H9 (cell line): ENCODE measurements around the gene KCNJ10. TPM values are rescaled to one million over a fixed set of nuclear protein-coding genes. Genes with fewer than 3 reads are reported as not detected.

Source experiments
- DNase-seq: peaks from one replicate; pipeline ENCODE4 v3.0.0-alpha.2; 2017
- H2AFZ ChIP-seq: one replicate; pipeline ENCODE4 v1.6.1; 2013; ENCODE audit warnings: mild to moderate bottlenecking, low read length, control low read depth, moderate library complexity
- H2AK5ac ChIP-seq: 2 replicates; pipeline ENCODE4 v1.6.1; 2013; ENCODE audit warnings: low read length, control low read depth, mixed read lengths; ENCODE audit not compliant: insufficient read length
- H2BK120ac ChIP-seq: one replicate; pipeline ENCODE4 v1.6.1; 2013; ENCODE audit warnings: low read depth, mild to moderate bottlenecking, low read length, control low read depth, inconsistent platforms; ENCODE audit not compliant: poor library complexity, severe bottlenecking
- H2BK12ac ChIP-seq: 2 replicates; pipeline ENCODE4 v1.6.1; 2013; ENCODE audit warnings: low read length, control low read depth, mixed read lengths, low read depth; ENCODE audit not compliant: insufficient read length
- H2BK15ac ChIP-seq: 2 replicates; pipeline ENCODE4 v1.6.1; 2013; ENCODE audit warnings: low read depth, low read length, control low read depth
- H2BK20ac ChIP-seq: one replicate; pipeline ENCODE4 v1.6.1; 2013; ENCODE audit warnings: low read depth, mild to moderate bottlenecking, low read length, control low read depth, inconsistent platforms; ENCODE audit not compliant: poor library complexity, severe bottlenecking
- H2BK5ac ChIP-seq: 2 replicates; pipeline ENCODE4 v1.6.1; 2013; ENCODE audit warnings: low read length, control low read depth, mixed read lengths; ENCODE audit not compliant: insufficient read length
- H3K14ac ChIP-seq: 2 replicates; pipeline ENCODE4 v1.6.1; 2013; ENCODE audit warnings: low read length, control low read depth; ENCODE audit not compliant: insufficient read depth
- H3K18ac ChIP-seq: 2 replicates; pipeline ENCODE4 v1.6.1; 2013; ENCODE audit warnings: low read depth, mild to moderate bottlenecking, mixed read lengths, low read length, control low read depth; ENCODE audit not compliant: insufficient read length
- H3K23ac ChIP-seq: 2 replicates; pipeline ENCODE4 v1.6.1; 2013; ENCODE audit warnings: low read length, control low read depth, mixed read lengths, low read depth; ENCODE audit not compliant: insufficient read length
- H3K23me2 ChIP-seq: 2 replicates; pipeline ENCODE4 v1.6.1; 2013; ENCODE audit warnings: low read depth, mild to moderate bottlenecking, mixed read lengths, low read length, control low read depth; ENCODE audit not compliant: insufficient read length, poor library complexity, severe bottlenecking
- H3K27ac ChIP-seq: 2 replicates; pipeline ENCODE4 v1.5.1; 2013; ENCODE audit warnings: low read length, control low read depth, mixed read lengths, low read depth; ENCODE audit not compliant: insufficient read length
- H3K27me3 ChIP-seq: 2 replicates; pipeline ENCODE4 v1.6.1; 2013; ENCODE audit warnings: low read length, control low read depth, inconsistent platforms; ENCODE audit not compliant: insufficient read depth
- H3K4ac ChIP-seq: 2 replicates; pipeline ENCODE4 v1.6.1; 2013; ENCODE audit warnings: low read depth, mild to moderate bottlenecking, control low read depth, inconsistent platforms, low read length, moderate library complexity
- H3K4me1 ChIP-seq: 2 replicates; pipeline ENCODE4 v1.6.1; 2013; ENCODE audit warnings: low read length, control low read depth, inconsistent platforms; ENCODE audit not compliant: insufficient read depth
- H3K4me2 ChIP-seq: 2 replicates; pipeline ENCODE4 v1.6.1; 2013; ENCODE audit warnings: low read length, control low read depth, mixed read lengths; ENCODE audit not compliant: insufficient read length, insufficient read depth
- H3K56ac ChIP-seq: 2 replicates; pipeline ENCODE4 v1.6.1; 2013; ENCODE audit warnings: low read depth, mild to moderate bottlenecking, mixed read lengths, low read length, control low read depth; ENCODE audit not compliant: insufficient read length
- H3K79me1 ChIP-seq: 2 replicates; pipeline ENCODE4 v1.6.1; 2013; ENCODE audit warnings: low read depth, mild to moderate bottlenecking, moderate library complexity, low read length, control low read depth, inconsistent platforms; ENCODE audit not compliant: insufficient read depth, poor library complexity, severe bottlenecking
- H3K79me2 ChIP-seq: 2 replicates; pipeline ENCODE4 v1.6.1; 2013; ENCODE audit warnings: low read length, control low read depth, inconsistent platforms; ENCODE audit not compliant: insufficient read depth
- H3K9ac ChIP-seq: 2 replicates; pipeline ENCODE4 v1.6.1; 2013; ENCODE audit warnings: low read length, control low read depth, mixed read lengths; ENCODE audit not compliant: insufficient read length; ENCODE audit errors: extremely low read depth
- H3K9me3 ChIP-seq: one replicate; pipeline ENCODE4 v1.6.1; 2013; ENCODE audit warnings: low read depth, low read length, inconsistent platforms; ENCODE audit not compliant: control insufficient read depth
- H3T11ph ChIP-seq: one replicate; pipeline ENCODE4 v1.6.1; 2013; ENCODE audit warnings: mild to moderate bottlenecking, low read length, control low read depth, inconsistent platforms
- H4K20me1 ChIP-seq: one replicate; pipeline ENCODE4 v1.6.1; 2013; ENCODE audit not compliant: control insufficient read depth, insufficient read length, insufficient read depth
- H4K5ac ChIP-seq: 2 replicates; pipeline ENCODE4 v1.6.1; 2013; ENCODE audit warnings: low read depth, mild to moderate bottlenecking, mixed read lengths, low read length, control low read depth; ENCODE audit not compliant: insufficient read length
- H4K8ac ChIP-seq: replicated peaks from 2 replicates; pipeline ENCODE4 v1.6.1; 2013; ENCODE audit warnings: low read length, control low read depth, mixed read lengths, low read depth; ENCODE audit not compliant: insufficient read length
- H4K91ac ChIP-seq: 2 replicates; pipeline ENCODE4 v1.6.1; 2013; ENCODE audit warnings: low read depth, mild to moderate bottlenecking, moderate library complexity, mixed read lengths, low read length, control low read depth; ENCODE audit not compliant: insufficient read length
- H3K27ac Mint-ChIP-seq, 3 experiments: 2 replicates in 2 of 3; 3 replicates in 1 of 3; pipeline ENCODE4 v1.8.0; 2020 to 2021; ENCODE audit warnings: mixed read lengths in 3 of 3, mild to moderate bottlenecking in 1 of 3, moderate library complexity in 1 of 3
- H3K27me3 Mint-ChIP-seq: 2 replicates; pipeline ENCODE4 v1.8.0; 2021; ENCODE audit warnings: low read depth, mild to moderate bottlenecking, moderate library complexity, mixed read lengths
- H3K36me3 Mint-ChIP-seq, 3 experiments: 2 replicates in 2 of 3; 3 replicates in 1 of 3; pipeline ENCODE4 v1.8.0; 2020 to 2021; ENCODE audit warnings: low read depth in 3 of 3, mixed read lengths in 3 of 3; ENCODE audit not compliant: insufficient read depth in 1 of 3
- H3K4me1 Mint-ChIP-seq, 2 experiments: 2 replicates each; pipeline ENCODE4 v1.8.0; 2020; ENCODE audit warnings: mixed read lengths in 2 of 2
- H3K4me3 Mint-ChIP-seq, 2 experiments: 2 replicates in 1 of 2; 3 replicates in 1 of 2; pipeline ENCODE4 v1.8.0; 2020 to 2021; ENCODE audit warnings: mild to moderate bottlenecking in 2 of 2, mixed read lengths in 2 of 2, moderate library complexity in 1 of 2
- H3K9me3 Mint-ChIP-seq, 2 experiments: 2 replicates in 1 of 2; 3 replicates in 1 of 2; pipeline ENCODE4 v1.8.0; 2020; ENCODE audit warnings: mild to moderate bottlenecking in 2 of 2, mixed read lengths in 2 of 2, moderate library complexity in 1 of 2
- WGBS: extraction: QIAGEN DNeasy Blood & Tissue Kit; methylation state at CpG from one replicate; pipeline ENCODE4 v1.1.7; 2013; ENCODE audit warnings: missing lambda C conversion rate, low lambda C conversion rate, mixed read lengths; ENCODE audit not compliant: insufficient read length; ENCODE audit errors: extremely low coverage; 5-methylcytosine and 5-hydroxymethylcytosine counted together
- total RNA-seq: library from RNA; stranded (reverse); gene quantifications from 2 replicates; pipeline ENCODE4 v1.2.1, GENCODE V29; 2021
- TF ChIP-seq, protein P1 (sequence below): fragments of 200-600 bp; sonication (generic); conservative IDR thresholded peaks from 3 replicates; pipeline ENCODE4 v1.8.0; 2021; ENCODE audit warnings: antibody characterized with exemption, mild to moderate bottlenecking

The KCNJ10 gene
- total RNA-seq, 1 experiment from 2014 or later = 0.44 TPM

DNA sequence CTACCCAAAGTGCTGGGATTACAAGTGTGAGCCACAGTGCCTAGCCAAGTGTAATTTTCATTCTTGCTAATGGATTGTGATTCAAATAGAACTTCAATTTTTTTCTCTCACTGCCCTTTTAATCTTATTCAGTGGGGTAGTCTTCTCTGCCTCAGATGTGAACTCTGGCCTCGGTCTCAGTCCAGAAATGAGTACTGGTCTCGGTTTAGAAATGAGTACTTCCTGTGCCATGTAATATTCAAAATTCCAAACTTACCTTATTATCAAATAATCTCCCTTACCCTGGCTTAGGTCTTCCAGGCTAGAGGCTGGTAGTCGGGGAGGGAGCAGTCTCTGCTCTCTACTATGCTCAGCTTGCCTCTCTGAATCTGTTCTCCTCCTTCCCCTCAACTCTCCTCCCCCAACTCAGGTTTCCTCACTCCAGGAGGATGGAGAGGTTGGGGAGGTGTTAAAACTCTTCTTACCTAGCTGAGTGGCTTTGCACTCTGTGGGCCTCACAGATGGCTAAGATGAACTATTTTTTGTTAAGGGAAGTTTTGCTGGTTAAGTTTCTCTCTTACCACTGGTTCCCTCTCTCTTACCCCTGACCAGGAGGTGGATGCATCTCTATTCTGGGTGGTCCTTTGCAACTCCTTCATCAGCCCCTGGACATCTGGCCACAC is 111.1 kb downstream of the KCNJ10 start:
- H3K79me2 ChIP-seq = no peaks in the 10 kb centered on the region
- no peaks in the 10 kb centered on the region for H3K27me3 ChIP-seq
- H3K4me2 ChIP-seq = no peak overlapping the region
- H3K9ac ChIP-seq = no peak overlapping the region
- no peak overlapping the region for H3K27ac ChIP-seq
- TF ChIP-seq, protein P1, sequence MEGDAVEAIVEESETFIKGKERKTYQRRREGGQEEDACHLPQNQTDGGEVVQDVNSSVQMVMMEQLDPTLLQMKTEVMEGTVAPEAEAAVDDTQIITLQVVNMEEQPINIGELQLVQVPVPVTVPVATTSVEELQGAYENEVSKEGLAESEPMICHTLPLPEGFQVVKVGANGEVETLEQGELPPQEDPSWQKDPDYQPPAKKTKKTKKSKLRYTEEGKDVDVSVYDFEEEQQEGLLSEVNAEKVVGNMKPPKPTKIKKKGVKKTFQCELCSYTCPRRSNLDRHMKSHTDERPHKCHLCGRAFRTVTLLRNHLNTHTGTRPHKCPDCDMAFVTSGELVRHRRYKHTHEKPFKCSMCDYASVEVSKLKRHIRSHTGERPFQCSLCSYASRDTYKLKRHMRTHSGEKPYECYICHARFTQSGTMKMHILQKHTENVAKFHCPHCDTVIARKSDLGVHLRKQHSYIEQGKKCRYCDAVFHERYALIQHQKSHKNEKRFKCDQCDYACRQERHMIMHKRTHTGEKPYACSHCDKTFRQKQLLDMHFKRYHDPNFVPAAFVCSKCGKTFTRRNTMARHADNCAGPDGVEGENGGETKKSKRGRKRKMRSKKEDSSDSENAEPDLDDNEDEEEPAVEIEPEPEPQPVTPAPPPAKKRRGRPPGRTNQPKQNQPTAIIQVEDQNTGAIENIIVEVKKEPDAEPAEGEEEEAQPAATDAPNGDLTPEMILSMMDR = no peak
- no peaks in the 10 kb centered on the region for H3K9me3 ChIP-seq
- H3T11ph ChIP-seq = no peak overlapping the region
- no peak overlapping the region; the same call in 1 of the 2 replicates for H3K14ac ChIP-seq
- no peak overlapping the region for H3K56ac ChIP-seq
- no CpG with 5 or more reads among the region's 3 CpGs for WGBS
- no peak overlapping the region for H3K4ac ChIP-seq
- H3K4me3 Mint-ChIP-seq = no peak overlapping the region
- no peaks in the 10 kb centered on the region for H3K79me1 ChIP-seq
- no peak overlapping the region for H2BK12ac ChIP-seq
- H4K8ac ChIP-seq = no peak overlapping the region
- no peak overlapping the region for H4K91ac ChIP-seq
- no peak overlapping the region for H2BK15ac ChIP-seq
- H3K18ac ChIP-seq = no peak overlapping the region
- H3K4me1 ChIP-seq = no peaks in the 10 kb centered on the region
- peaks cover 6 to 11% of the 10 kb centered on the region in 2 experiments for H3K4me1 Mint-ChIP-seq
- H4K20me1 ChIP-seq = peaks cover 2% of the 10 kb centered on the region
- peak overlapping the region in 1 of 3 experiments; percentile 36; a peak in 1 of 7 replicates for H3K27ac Mint-ChIP-seq
- H3K23ac ChIP-seq = no peak overlapping the region
- DNase-seq = no peak
- no peak overlapping the region for H2AK5ac ChIP-seq
- no peaks in the 10 kb centered on the region for H3K23me2 ChIP-seq
- H2BK20ac ChIP-seq = no peak overlapping the region
- no peak overlapping the region for H2BK120ac ChIP-seq
- peaks cover 3% of the 10 kb centered on the region for H3K27me3 Mint-ChIP-seq
- H2AFZ ChIP-seq = no peak overlapping the region
- H4K5ac ChIP-seq = no peak overlapping the region
- H3K9me3 Mint-ChIP-seq = no peaks in the 10 kb centered on the region
- H2BK5ac ChIP-seq = no peak overlapping the region
- no peaks in the 10 kb centered on the region for H3K36me3 Mint-ChIP-seq
